Left lung (tissue), 10 donors: ENCODE measurements around the gene RGPD4. TPM values are rescaled to one million over a fixed set of nuclear protein-coding genes. Genes with fewer than 3 reads are reported as not detected.
"Not testable (repeated sequence)": the region's sequence is repeated elsewhere in the genome, so short reads cannot be mapped to it uniquely, and the experiment has no call there.

Experiments
- ATAC-seq: fragments of 200-7000 bp; cut with Tn5 transposase; one replicate; pipeline ENCODE4 v1.9.1; 2020; ENCODE audit warnings: moderate library complexity
- DNase-seq, 4 donors: peaks; one replicate each; pipeline ENCODE4 v3.0.0-alpha.2; 2013 to 2020
- H3K27ac ChIP-seq, 2 donors: fragments of 200-600 bp; sonication (generic) in 1 of 2; one replicate each; pipeline versions ENCODE4 v1.5.0 to v1.8.0; 2020 to 2021
- H3K27me3 ChIP-seq, 2 donors: fragments of 200-600 bp; sonication (generic) in 1 of 2; one replicate each; pipeline versions ENCODE4 v1.5.0 to v1.8.0; 2020 to 2021
- H3K36me3 ChIP-seq, 2 donors: fragments of 200-600 bp; sonication (generic) in 1 of 2; one replicate each; pipeline versions ENCODE4 v1.5.0 to v1.8.0; 2020 to 2021
- H3K4me1 ChIP-seq, 2 donors: fragments of 200-600 bp; one replicate each; pipeline ENCODE4 v1.8.0; 2021
- H3K4me3 ChIP-seq, 2 donors: fragments of 200-600 bp; sonication (generic) in 1 of 2; one replicate each; pipeline versions ENCODE4 v1.5.0 to v1.8.0; 2020 to 2021; ENCODE audit warnings: mild to moderate bottlenecking in 1 of 2
- H3K9me3 ChIP-seq, 2 donors: fragments of 200-600 bp; sonication (generic) in 1 of 2; one replicate each; pipeline versions ENCODE4 v1.5.0 to v1.8.0; 2020 to 2021
- intact Hi-C, 2 donors: fragments of 100-400 bp; cut with DNase I; formaldehyde crosslinking; loops; one replicate each; pipeline versions ENCODE4 v1.11.2 to v1.14.2; 2022
- polyA plus RNA-seq, 6 donors: library from polyadenylated mRNA; unstranded; fragments of 120-200 nt; gene quantifications; one replicate each; pipeline ENCODE4 v1.2.1, GENCODE V29; 2013; ENCODE audit not compliant: insufficient read length in 6 of 6
- total RNA-seq, 2 donors: library from RNA; stranded (reverse); fragmentation: NEBNext Ultra II Directional; extraction: Animal tissue kit (Norgen Biotek cat#: 25700); gene quantifications; one replicate each; pipeline ENCODE4 v1.2.1, GENCODE V29; 2021
- TF ChIP-seq, protein P1 (sequence below), 2 donors: fragments of 200-600 bp; sonication (generic) in 1 of 2; IDR thresholded peaks; one replicate each; pipeline versions ENCODE4 v1.5.0 to v1.8.0; 2021; ENCODE audit warnings: antibody characterized with exemption in 2 of 2
- donor health status: DM: no; HTN: yes; CAD: no.
- donor health status: DM: no; HTN: no; CAD: no.

The RGPD4 gene
- total and polyA plus RNA-seq, 8 donors = 0.04 to 0.29 (median 0.14) TPM; not detected in 5

DNA sequence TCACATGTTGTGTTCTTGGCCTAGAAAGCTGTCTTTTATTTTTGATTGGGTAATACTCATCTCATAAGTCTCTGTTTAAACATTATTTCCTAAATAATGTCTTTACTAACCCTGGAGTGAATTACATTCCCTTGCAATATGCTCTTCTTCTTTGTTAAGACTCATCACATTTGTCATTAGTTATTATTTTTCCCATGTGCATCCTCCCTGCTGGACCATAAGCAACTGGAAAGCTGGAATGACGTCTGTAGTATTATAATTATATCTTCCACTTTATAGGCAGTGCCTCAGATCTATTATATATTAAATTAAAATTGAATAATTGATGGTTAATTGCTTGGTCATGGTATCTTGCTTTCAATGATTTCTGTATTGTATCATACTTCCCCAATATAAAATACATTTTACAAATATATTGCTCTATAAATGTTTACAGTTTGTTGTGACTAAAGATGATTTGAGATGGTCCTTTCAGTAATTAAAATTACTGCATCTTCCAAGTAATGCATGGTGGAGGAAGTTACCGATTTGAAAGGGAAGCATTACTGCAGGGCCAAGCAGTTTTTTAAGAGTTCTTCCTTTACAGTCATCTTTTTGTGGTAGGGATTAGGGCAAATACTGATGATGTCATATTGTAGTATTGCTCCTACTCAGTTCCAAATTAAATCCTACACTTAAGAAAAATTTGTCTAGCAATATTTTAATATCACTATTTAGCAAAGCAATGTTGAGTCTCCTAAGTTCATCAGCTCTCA, 2.1 kb upstream of the RGPD4 start:
- no peak overlapping the region for H3K4me3 ChIP-seq
- TF ChIP-seq, protein P1, sequence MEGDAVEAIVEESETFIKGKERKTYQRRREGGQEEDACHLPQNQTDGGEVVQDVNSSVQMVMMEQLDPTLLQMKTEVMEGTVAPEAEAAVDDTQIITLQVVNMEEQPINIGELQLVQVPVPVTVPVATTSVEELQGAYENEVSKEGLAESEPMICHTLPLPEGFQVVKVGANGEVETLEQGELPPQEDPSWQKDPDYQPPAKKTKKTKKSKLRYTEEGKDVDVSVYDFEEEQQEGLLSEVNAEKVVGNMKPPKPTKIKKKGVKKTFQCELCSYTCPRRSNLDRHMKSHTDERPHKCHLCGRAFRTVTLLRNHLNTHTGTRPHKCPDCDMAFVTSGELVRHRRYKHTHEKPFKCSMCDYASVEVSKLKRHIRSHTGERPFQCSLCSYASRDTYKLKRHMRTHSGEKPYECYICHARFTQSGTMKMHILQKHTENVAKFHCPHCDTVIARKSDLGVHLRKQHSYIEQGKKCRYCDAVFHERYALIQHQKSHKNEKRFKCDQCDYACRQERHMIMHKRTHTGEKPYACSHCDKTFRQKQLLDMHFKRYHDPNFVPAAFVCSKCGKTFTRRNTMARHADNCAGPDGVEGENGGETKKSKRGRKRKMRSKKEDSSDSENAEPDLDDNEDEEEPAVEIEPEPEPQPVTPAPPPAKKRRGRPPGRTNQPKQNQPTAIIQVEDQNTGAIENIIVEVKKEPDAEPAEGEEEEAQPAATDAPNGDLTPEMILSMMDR (IDR thresholded peaks at IDR 0.05) = no peak
- no peaks in the 10 kb centered on the region for H3K27me3 ChIP-seq
- no peaks in the 10 kb centered on the region for H3K36me3 ChIP-seq
- no peak for ATAC-seq
- intact Hi-C loops = no loop called here
- no peaks in the 10 kb centered on the region for H3K9me3 ChIP-seq
- no peak for DNase-seq
- H3K27ac ChIP-seq = no peak overlapping the region
- no peaks in the 10 kb centered on the region for H3K4me1 ChIP-seq

DNA sequence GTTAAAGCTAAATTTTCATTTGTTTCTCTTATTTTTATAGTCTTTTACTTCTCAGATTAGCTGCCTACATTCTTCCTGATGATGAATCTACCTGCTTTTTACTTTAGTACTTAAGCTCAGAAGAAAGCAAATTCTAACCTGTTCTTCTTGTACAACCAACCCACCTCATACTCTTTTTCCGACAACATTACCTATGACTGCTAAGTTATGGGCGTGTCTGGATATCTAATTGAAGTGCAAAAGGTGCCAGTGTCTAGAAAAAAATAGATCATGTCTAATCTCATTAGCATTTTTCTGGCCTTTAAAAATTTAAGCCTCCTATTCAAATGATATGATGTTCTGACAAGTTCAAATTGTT, 1.5 kb upstream of the RGPD4 start:
- no peak overlapping the region for H3K27ac ChIP-seq
- DNase-seq (no peak), ATAC-seq (no peak)
- no peak overlapping the region for H3K4me3 ChIP-seq
- intact Hi-C loops = no loop called here
- no peaks in the 10 kb centered on the region for H3K27me3 ChIP-seq
- H3K4me1 ChIP-seq = no peaks in the 10 kb centered on the region
- no peaks in the 10 kb centered on the region for H3K9me3 ChIP-seq
- TF ChIP-seq, protein P1 (IDR thresholded peaks at IDR 0.05) = no peak
- H3K36me3 ChIP-seq = no peaks in the 10 kb centered on the region

DNA sequence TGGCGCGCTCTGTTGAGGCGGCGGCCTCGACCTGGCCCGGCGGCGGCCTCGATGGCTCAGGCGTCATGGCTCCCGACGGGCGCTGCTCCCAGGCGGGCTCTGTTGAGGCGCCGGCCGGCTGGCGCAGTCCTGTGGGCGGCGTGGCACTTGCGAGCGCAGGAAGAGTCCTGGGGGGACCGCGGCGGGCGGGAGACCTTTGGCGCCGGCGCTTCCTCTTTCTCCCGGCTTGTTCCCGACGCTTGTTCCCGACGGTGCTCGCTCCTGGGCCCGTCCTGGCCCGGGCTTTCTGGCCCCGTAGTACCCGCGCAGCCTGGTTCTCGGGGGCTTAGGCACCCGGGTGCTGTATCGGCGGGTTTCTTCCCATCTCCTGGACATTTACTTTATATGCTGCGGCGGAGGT, 2.8 kb downstream of the RGPD4 start:
- H3K9me3 ChIP-seq, H3K4me3 ChIP-seq, H3K27ac ChIP-seq, ATAC-seq, H3K27me3 ChIP-seq, H3K4me1 ChIP-seq, intact Hi-C loops, H3K36me3 ChIP-seq: not testable (repeated sequence)
- peak in 1 of 4 donors; percentile 25 for DNase-seq

DNA sequence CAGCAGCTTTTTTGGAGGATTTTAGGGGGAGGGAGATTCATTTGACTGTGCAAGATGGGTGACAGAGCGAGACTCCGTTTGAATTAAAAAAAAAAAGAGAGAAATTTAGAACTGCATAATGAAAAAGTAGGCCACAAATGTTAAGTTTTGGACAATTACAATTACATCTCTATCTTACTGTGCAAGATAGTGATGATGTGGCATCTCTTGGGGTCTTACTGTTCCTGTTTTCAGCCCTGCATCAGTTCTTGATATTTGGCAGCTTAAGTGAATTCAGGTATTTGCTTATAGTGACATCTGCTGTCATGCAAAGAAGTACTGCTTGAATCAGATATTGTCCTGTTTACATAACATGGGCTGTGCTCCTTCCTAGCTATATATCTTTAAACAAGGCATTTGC, 6.5 kb downstream of the RGPD4 start:
- H3K9me3 ChIP-seq, H3K36me3 ChIP-seq, intact Hi-C loops, H3K27me3 ChIP-seq, H3K27ac ChIP-seq, DNase-seq, ATAC-seq, H3K4me1 ChIP-seq, H3K4me3 ChIP-seq: not testable (repeated sequence)

DNA sequence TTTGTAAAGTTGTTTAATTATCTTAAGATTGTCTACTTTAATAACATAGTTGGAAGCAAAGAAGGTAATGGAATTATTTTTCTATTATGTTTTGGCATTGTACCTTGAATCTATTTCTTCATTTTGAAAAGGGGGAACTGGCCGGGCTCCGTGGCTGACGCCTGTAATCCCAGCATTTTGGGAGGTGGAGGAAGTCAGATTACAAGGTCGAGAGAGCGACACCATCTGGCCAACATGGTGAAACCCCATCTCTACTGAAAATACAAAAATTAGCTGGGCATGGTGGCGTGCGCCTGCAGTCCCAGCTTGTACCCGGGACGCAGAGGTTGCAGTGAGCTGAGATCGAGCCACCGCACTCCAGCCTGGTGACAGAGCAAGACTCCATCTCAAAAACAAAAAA, 6.9 kb downstream of the RGPD4 start:
- H3K36me3 ChIP-seq, H3K27me3 ChIP-seq, H3K9me3 ChIP-seq, H3K27ac ChIP-seq, DNase-seq, H3K4me3 ChIP-seq, ATAC-seq, H3K4me1 ChIP-seq, intact Hi-C loops: not testable (repeated sequence)

DNA sequence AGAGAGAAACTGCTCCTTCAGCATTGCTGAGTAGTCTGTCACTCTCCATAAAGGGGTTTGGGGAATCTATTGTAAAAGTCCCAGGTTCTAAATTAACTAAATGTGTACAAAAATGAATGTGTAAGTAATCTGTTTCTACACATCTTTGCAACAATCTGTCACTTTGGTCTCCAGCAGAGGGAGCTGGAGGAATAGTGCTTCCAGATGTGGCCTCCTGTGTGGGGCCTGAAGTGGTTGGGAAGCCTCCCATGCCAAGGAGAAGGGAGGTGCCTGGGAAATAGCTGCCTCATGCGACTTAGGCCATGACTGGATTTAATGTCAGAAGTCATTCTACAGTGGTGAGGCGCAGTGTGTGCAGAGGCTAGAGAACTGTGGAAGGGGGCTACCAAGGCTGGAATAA, 89.4 kb downstream of the RGPD4 start:
- H3K27me3 ChIP-seq, H3K27ac ChIP-seq, intact Hi-C loops, H3K4me3 ChIP-seq, H3K36me3 ChIP-seq, H3K4me1 ChIP-seq, H3K9me3 ChIP-seq, DNase-seq: not testable (repeated sequence)
- peak; percentile 93 for ATAC-seq

DNA sequence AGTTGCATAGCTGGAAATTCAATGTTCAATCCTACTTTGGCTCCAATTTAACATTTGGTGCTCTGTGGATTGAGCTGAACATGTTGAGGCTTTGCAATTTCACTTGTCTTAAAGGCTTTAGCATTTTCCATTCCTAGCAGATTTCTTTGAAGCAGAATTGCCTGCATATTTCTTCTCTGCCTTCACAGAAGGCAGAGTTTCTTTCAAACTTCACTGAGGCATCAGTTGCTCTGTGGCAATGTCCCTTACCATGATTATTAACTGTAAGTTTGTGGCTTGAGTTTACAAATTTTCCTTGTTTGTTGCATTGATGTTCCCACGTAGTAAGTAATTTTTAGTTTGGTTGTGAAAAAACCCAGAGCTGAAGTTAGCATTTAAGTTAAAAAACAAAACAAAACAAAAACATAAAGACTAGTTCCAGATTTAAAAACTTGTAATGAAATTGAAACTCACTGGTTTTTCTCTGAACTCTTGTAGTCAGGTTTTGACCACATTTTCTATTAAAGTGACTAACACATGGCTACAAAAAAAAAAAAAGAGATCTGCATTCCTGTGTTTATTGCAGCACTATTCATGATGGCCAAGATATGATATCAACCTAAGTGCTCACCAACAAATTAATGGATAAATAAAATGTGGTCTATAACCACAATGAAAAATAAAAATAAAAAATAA, 90.1 kb downstream of the RGPD4 start:
- DNase-seq, intact Hi-C loops, ATAC-seq, H3K4me1 ChIP-seq, H3K9me3 ChIP-seq, H3K27me3 ChIP-seq, H3K4me3 ChIP-seq, H3K27ac ChIP-seq, H3K36me3 ChIP-seq: not testable (repeated sequence)
